Motor neuron (in vitro differentiated cells): ENCODE data around the gene PANK2. TPM values are rescaled to one million over a fixed set of nuclear protein-coding genes. Genes with fewer than 3 reads are reported as not detected.

Experiments
- ATAC-seq, 8 experiments: fragments of 200-7000 bp; cut with Tn5 transposase; replicated peaks in 6 of 8; 2 replicates each; pipeline ENCODE4 v1.8.0; 2021; ENCODE audit warnings: mild to moderate bottlenecking in 8 of 8, moderate library complexity in 8 of 8
- H3K27ac ChIP-seq, 2 donors: fragments of 250-450 bp; sonication (Bioruptor Pico); 2 replicates each; pipeline ENCODE4 v1.9.0; 2021; ENCODE audit warnings: antibody characterized with exemption in 2 of 2, mild to moderate bottlenecking in 2 of 2, moderate library complexity in 1 of 2
- H3K4me1 ChIP-seq, 2 donors: fragments of 250-450 bp; sonication (Bioruptor Pico); replicated peaks in 1 of 2; 2 replicates each; pipeline ENCODE4 v1.6.1; 2021; ENCODE audit warnings: antibody characterized with exemption in 2 of 2, mild to moderate bottlenecking in 2 of 2, moderate library complexity in 1 of 2
- H3K4me3 ChIP-seq, 5 donors: fragments of 250-450 bp; sonication (Bioruptor Pico); 2 replicates each; pipeline ENCODE4 v1.9.0; 2021; ENCODE audit warnings: antibody characterized with exemption in 5 of 5, mild to moderate bottlenecking in 5 of 5, moderate library complexity in 4 of 5
- WGBS, 10 experiments: fragments of 450-650 bp; shearing (Covaris generic); methylation state at CpG; one replicate each; pipeline ENCODE4 v1.0.0; 2022; 5-methylcytosine and 5-hydroxymethylcytosine counted together
- in situ Hi-C, 9 experiments: fragments of 400-800 bp; cut with MboI; loops; one replicate each; pipeline ENCODE4 v1.15.0; 2021; ENCODE audit warnings: low sequenced_read_pairs in 9 of 9, low pct_unique_long_range_greater_than_20kb in 2 of 9; ENCODE audit not compliant: unreplicated experiment in 9 of 9
- total RNA-seq, 8 experiments: library from RNA; unstranded; fragments of 300-600 nt; gene quantifications; 2 replicates each; pipeline versions ENCODE4 v1.2.3 to v1.2.4, GENCODE V29; 2022

The PANK2 gene
- total RNA-seq, 8 experiments from 2014 or later = 16.7 to 48.4 (median 33.5) TPM

GRCh38 chr20:3910853-3911252 lies 21.7 kb downstream of the PANK2 start:
- WGBS, 10 experiments = 40 to 100% (median 89%) methylated on average over 1 to 2 of the region's 2 CpGs; no CpG with 5 or more reads in 2 of the 10 experiments
- ATAC-seq = no peak
- Histone ChIP-seq H3K4me1 (no peaks in the 10 kb centered on the region), H3K4me3 (no peak overlapping the region), H3K27ac (no peak overlapping the region)
- in situ Hi-C loops = no loop called here

GRCh38 chr20:3911956-3912355 lies 22.8 kb downstream of the PANK2 start:
- in situ Hi-C loops = no loop called here
- 71 to 100% (median 86%) methylated on average over 1 to 2 of the region's 2 CpGs; no CpG with 5 or more reads in 2 of the 10 experiments for WGBS, 10 experiments
- Histone ChIP-seq H3K4me1 (no peaks in the 10 kb centered on the region), H3K27ac (no peak overlapping the region), H3K4me3 (no peak overlapping the region)
- peak in 3 of 8 experiments; percentile 20 to 53 (median 29) for ATAC-seq

GRCh38 chr20:3914446-3914845 lies 25.3 kb downstream of the PANK2 start:
- ATAC-seq = no peak
- Histone ChIP-seq H3K27ac (no peak overlapping the region), H3K4me1 (no peaks in the 10 kb centered on the region), H3K4me3 (no peak overlapping the region)
- WGBS, 10 experiments = 83 to 100% (median 100%) methylated on average over 1 of the region's 2 CpGs; no CpG with 5 or more reads in 5 of the 10 experiments
- in situ Hi-C loops = no loop called here

GRCh38 chr20:3915691-3916090 lies 26.5 kb downstream of the PANK2 start:
- in situ Hi-C loops = no loop called here
- Histone ChIP-seq H3K27ac (no peak overlapping the region), H3K4me3 (no peak overlapping the region), H3K4me1 (no peaks in the 10 kb centered on the region)
- 0 to 100% (median 97%) methylated on average over 1 to 2 of the region's 2 CpGs for WGBS, 10 experiments
- ATAC-seq = no peak

GRCh38 chr20:3916364-3916763 lies 27.2 kb downstream of the PANK2 start:
- WGBS, 10 experiments = 0 to 95% (median 80%) methylated on average over 1 to 2 of the region's 2 CpGs
- H3K4me3 ChIP-seq = no peak overlapping the region
- H3K27ac ChIP-seq = no peak overlapping the region
- H3K4me1 ChIP-seq = no peaks in the 10 kb centered on the region
- peak in 2 of 8 experiments; percentile 66 to 79 for ATAC-seq
- in situ Hi-C loops = no loop called here

GRCh38 chr20:3919352-3919751 lies 30.2 kb downstream of the PANK2 start:
- Histone ChIP-seq H3K27ac (no peak overlapping the region), H3K4me3 (no peak overlapping the region), H3K4me1 (no peaks in the 10 kb centered on the region)
- 80 to 100% (median 100%) methylated on average over 1 of the region's 1 CpG; no CpG with 5 or more reads in 3 of the 10 experiments for WGBS, 10 experiments
- no peak for ATAC-seq
- in situ Hi-C loops = no loop called here

GRCh38 chr20:3922223-3922982 lies 33.2 kb downstream of the PANK2 start:
- ATAC-seq = no peak
- Histone ChIP-seq H3K4me1 (peaks cover 1 to 5% of the 10 kb centered on the region in 2 donors), H3K27ac (no peak overlapping the region), H3K4me3 (no peak overlapping the region)
- 77 to 100% (median 90%) methylated on average over 1 to 11 of the region's 13 CpGs; no CpG with 5 or more reads in 1 of the 10 experiments for WGBS, 10 experiments
- in situ Hi-C loops = no loop called here

- ATAC-seq = no peak
- WGBS, 10 experiments = 75 to 100% (median 100%) methylated on average over 1 to 4 of the region's 4 CpGs; no CpG with 5 or more reads in 3 of the 10 experiments
- Histone ChIP-seq H3K27ac (no peak overlapping the region), H3K4me3 (no peak overlapping the region), H3K4me1 (peaks cover 3 to 5% of the 10 kb centered on the region in 2 donors)
- in situ Hi-C loops = no loop called here
These were observed 33.8 kb downstream of the PANK2 start for GRCh38 chr20:3922983-3923339.

GRCh38 chr20:3923818-3924217 lies 34.6 kb downstream of the PANK2 start:
- Histone ChIP-seq H3K27ac (no peak overlapping the region), H3K4me3 (no peak overlapping the region), H3K4me1 (peaks cover 3 to 5% of the 10 kb centered on the region in 2 donors)
- WGBS, 10 experiments = 71 to 100% (median 89%) methylated on average over 1 to 2 of the region's 2 CpGs; no CpG with 5 or more reads in 3 of the 10 experiments
- in situ Hi-C loops = no loop called here
- peak in 3 of 8 experiments; percentile 41 to 61 (median 49) for ATAC-seq

GRCh38 chr20:3924304-3925112 lies 35.3 kb downstream of the PANK2 start:
- H3K4me3 ChIP-seq = no peak overlapping the region
- 0 to 100% (median 82%) methylated on average over 1 to 5 of the region's 13 CpGs; no CpG with 5 or more reads in 3 of the 10 experiments for WGBS, 10 experiments
- H3K27ac ChIP-seq = no peak overlapping the region
- peaks cover 3 to 5% of the 10 kb centered on the region in 2 donors for H3K4me1 ChIP-seq
- ATAC-seq = peak in 4 of 8 experiments; percentile 6 to 15 (median 11)
- in situ Hi-C loops = loop anchor here in 1 of 9 experiments (25.0 kb wide), 1 partner anchor 163 kb away; no protein-coding TSS in a partner anchor

GRCh38 chr20:3925113-3925695 lies 36.0 kb downstream of the PANK2 start:
- H3K4me3 ChIP-seq = no peak overlapping the region
- no peak for ATAC-seq
- in situ Hi-C loops = loop anchor here in 1 of 9 experiments (25.0 kb wide), 1 partner anchor 162 kb away; no protein-coding TSS in a partner anchor
- H3K27ac ChIP-seq = no peak overlapping the region
- peaks cover 3 to 5% of the 10 kb centered on the region in 2 donors for H3K4me1 ChIP-seq
- 70 to 100% (median 95%) methylated on average over 2 to 4 of the region's 11 CpGs; no CpG with 5 or more reads in 4 of the 10 experiments for WGBS, 10 experiments

GRCh38 chr20:3925899-3926638 lies 36.9 kb downstream of the PANK2 start:
- WGBS, 10 experiments = 52 to 100% (median 97%) methylated on average over 2 to 6 of the region's 9 CpGs; no CpG with 5 or more reads in 4 of the 10 experiments
- H3K27ac ChIP-seq = no peak overlapping the region
- peaks cover 3 to 5% of the 10 kb centered on the region in 2 donors for H3K4me1 ChIP-seq
- peak in 1 of 8 experiments; percentile 1 for ATAC-seq
- in situ Hi-C loops = loop anchor here in 1 of 9 experiments (25.0 kb wide), 1 partner anchor 161 kb away; no protein-coding TSS in a partner anchor
- no peak overlapping the region for H3K4me3 ChIP-seq
